Sigmoid colon (tissue), 7 donors: ENCODE measurements around the gene WDR37. TPM values are rescaled to one million over a fixed set of nuclear protein-coding genes. Genes with fewer than 3 reads are reported as not detected.

Experiments used
- DNase-seq: peaks from one replicate; pipeline ENCODE4 v3.0.0-alpha.2; 2019
- H3K27ac ChIP-seq, 4 donors: fragments of 200-600 bp; sonication (generic); one replicate each; pipeline ENCODE4 v1.5.1; 2016 to 2019; ENCODE audit warnings: mild to moderate bottlenecking in 1 of 4
- H3K27me3 ChIP-seq, 3 donors: fragments of 200-600 bp; sonication (generic); one replicate each; pipeline ENCODE4 v1.5.1; 2019; ENCODE audit warnings: mild to moderate bottlenecking in 1 of 3
- H3K36me3 ChIP-seq, 4 donors: fragments of 200-600 bp; sonication (generic); one replicate each; pipeline ENCODE4 v1.5.1; 2016 to 2019
- H3K4me1 ChIP-seq, 4 donors: fragments of 200-600 bp; sonication (generic); one replicate each; pipeline ENCODE4 v1.5.1; 2017 to 2019
- H3K4me3 ChIP-seq, 4 donors: fragments of 200-600 bp; sonication (generic); one replicate each; pipeline ENCODE4 v1.5.1; 2017 to 2019; ENCODE audit warnings: mild to moderate bottlenecking in 2 of 4, moderate library complexity in 1 of 4
- H3K9me3 ChIP-seq, 4 donors: fragments of 200-600 bp in 3 of 4; sonication (generic) in 3 of 4; one replicate each; pipeline versions ENCODE4 v1.5.1 to v1.6.1; 2013 to 2019
- EP300 ChIP-seq, 4 donors: sonication (generic); formaldehyde crosslinking; IDR thresholded peaks; one replicate each; pipeline ENCODE4 v1.6.1; 2017; ENCODE audit warnings: antibody characterized with exemption in 4 of 4
- POLR2A ChIP-seq, 2 donors: fragments of 450-650 bp; IDR thresholded peaks; one replicate each; pipeline ENCODE4 v1.6.1; 2016; ENCODE audit warnings: antibody characterized with exemption in 2 of 2, mild to moderate bottlenecking in 2 of 2, moderate library complexity in 2 of 2
- POLR2AphosphoS5 ChIP-seq, 4 donors: sonication (generic); formaldehyde crosslinking; IDR thresholded peaks; one replicate each; pipeline ENCODE4 v1.6.1; 2017; ENCODE audit warnings: antibody characterized with exemption in 4 of 4
- WGBS, 2 donors: extraction: QIAGEN DNeasy Blood & Tissue Kit; methylation state at CpG; one replicate each; pipeline ENCODE4 v1.1.7; 2013; 5-methylcytosine and 5-hydroxymethylcytosine counted together
- intact Hi-C: fragments of 100-400 bp; cut with DNase I; formaldehyde crosslinking; loops from one replicate; pipeline ENCODE4 v1.15.1; 2023
- polyA plus RNA-seq, 3 donors: library from polyadenylated mRNA; stranded (reverse); fragments of 200-250 nt; gene quantifications; one replicate each; pipeline ENCODE4 v1.2.3, GENCODE V29; 2013
- total RNA-seq, 4 donors: library from RNA; depleted of rRNA; stranded (reverse); fragments of >200 nt; gene quantifications; one replicate each; pipeline ENCODE4 v1.1.0, GENCODE V29; 2016
- TF ChIP-seq, protein P1 (sequence below), 4 experiments: fragments of 450-650 bp in 3 of 4; fragments of 200-600 bp in 1 of 4; IDR thresholded peaks; one replicate each; pipeline ENCODE4 v1.5.1; 2016 to 2019; ENCODE audit warnings: antibody characterized with exemption in 4 of 4, mild to moderate bottlenecking in 3 of 4, moderate library complexity in 2 of 4
- donor health status: healthy with polysubstance abuse.
- donor health status: Bipolar disorder and iron deficiency.
- donor health status: healthy.

Gene WDR37
- total and polyA plus RNA-seq, 7 donors = 5.4 to 25.5 (median 10.6) TPM

DNA sequence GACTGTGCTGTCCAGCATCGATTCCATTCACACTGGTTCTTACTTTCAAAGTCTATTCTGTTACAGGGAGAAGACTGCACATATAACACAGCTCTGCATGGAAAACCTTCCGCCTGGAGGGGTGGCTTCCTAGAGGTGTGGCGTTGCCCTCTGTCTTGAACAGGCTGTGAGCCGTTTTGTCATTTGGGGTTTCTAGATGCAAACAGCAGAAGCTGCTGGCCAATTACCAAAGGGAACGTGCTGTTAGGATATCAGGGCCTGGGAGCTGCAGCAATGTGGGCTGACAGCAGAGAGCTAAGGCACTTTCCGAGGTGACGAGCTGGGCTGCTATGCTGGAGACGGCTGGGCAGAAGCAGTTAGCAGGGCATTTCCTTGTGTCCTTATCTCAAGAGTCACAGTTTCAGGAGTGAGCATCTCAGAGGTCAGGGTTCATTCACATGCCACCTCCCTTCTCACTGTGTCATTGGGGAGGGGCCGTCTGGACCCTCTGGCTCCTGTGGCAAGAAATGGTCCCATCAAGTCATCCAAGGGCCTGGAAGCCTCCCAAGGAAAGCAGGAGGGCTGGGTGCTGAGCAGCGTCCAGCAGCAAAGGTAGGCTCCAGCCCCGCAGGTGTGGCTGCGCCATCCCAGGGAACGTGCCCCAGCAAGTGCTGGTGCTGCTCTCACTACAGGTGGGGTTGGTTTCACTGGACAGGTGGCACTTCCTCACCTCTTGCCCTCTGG lies 106.5 kb downstream of the WDR37 start:
- no peaks in the 10 kb centered on the region for H3K27me3 ChIP-seq
- DNase-seq = peak; percentile 48
- 74 to 79% methylated on average over 13 of the region's 13 CpGs for WGBS, 2 donors
- H3K27ac ChIP-seq = no peak overlapping the region
- no peaks in the 10 kb centered on the region for H3K4me1 ChIP-seq
- TF ChIP-seq, protein P1, sequence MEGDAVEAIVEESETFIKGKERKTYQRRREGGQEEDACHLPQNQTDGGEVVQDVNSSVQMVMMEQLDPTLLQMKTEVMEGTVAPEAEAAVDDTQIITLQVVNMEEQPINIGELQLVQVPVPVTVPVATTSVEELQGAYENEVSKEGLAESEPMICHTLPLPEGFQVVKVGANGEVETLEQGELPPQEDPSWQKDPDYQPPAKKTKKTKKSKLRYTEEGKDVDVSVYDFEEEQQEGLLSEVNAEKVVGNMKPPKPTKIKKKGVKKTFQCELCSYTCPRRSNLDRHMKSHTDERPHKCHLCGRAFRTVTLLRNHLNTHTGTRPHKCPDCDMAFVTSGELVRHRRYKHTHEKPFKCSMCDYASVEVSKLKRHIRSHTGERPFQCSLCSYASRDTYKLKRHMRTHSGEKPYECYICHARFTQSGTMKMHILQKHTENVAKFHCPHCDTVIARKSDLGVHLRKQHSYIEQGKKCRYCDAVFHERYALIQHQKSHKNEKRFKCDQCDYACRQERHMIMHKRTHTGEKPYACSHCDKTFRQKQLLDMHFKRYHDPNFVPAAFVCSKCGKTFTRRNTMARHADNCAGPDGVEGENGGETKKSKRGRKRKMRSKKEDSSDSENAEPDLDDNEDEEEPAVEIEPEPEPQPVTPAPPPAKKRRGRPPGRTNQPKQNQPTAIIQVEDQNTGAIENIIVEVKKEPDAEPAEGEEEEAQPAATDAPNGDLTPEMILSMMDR (IDR thresholded peaks at IDR 0.05) = no peak
- TF ChIP-seq EP300 (IDR thresholded peaks at IDR 0.05) (no peak), POLR2A (IDR thresholded peaks at IDR 0.05) (no peak), POLR2AphosphoS5 (IDR thresholded peaks at IDR 0.05) (no peak)
- H3K4me3 ChIP-seq = no peak overlapping the region
- intact Hi-C loops = no loop called here
- no peaks in the 10 kb centered on the region for H3K9me3 ChIP-seq
- no peaks in the 10 kb centered on the region for H3K36me3 ChIP-seq

DNA sequence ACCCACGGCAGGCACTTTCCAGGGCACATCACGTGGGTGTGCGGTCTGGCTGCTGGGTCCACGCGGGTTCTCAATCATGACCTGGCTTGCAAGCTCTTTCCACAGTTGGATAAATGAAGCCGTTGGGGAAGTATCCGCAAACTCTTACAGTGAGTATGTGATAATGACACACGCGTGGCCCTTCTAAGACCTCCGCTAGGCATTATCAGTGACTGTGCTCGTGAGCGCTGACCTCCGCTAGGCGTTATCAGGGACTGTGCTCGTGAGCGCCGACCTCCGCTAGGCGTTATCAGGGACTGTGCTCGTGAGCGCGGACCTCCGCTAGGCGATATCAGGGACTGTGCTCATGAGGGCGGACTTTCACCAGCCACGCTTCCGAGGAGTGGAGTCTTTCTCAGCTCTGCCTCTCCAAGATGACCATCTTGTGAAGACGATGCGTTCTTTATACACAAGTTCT lies 107.0 kb downstream of the WDR37 start:
- Histone ChIP-seq H3K27ac (no peak overlapping the region), H3K4me3 (no peak overlapping the region), H3K9me3 (no peaks in the 10 kb centered on the region), H3K4me1 (no peaks in the 10 kb centered on the region), H3K27me3 (no peaks in the 10 kb centered on the region), H3K36me3 (no peaks in the 10 kb centered on the region)
- intact Hi-C loops = no loop called here
- no peak for TF ChIP-seq EP300 (IDR thresholded peaks at IDR 0.05)
- TF ChIP-seq, protein P1 (IDR thresholded peaks at IDR 0.05) = no peak
- TF ChIP-seq POLR2A (IDR thresholded peaks at IDR 0.05) = no peak
- TF ChIP-seq POLR2AphosphoS5 (IDR thresholded peaks at IDR 0.05) = no peak
- 90 to 95% methylated on average over 29 of the region's 29 CpGs for WGBS, 2 donors
- DNase-seq = no peak

DNA sequence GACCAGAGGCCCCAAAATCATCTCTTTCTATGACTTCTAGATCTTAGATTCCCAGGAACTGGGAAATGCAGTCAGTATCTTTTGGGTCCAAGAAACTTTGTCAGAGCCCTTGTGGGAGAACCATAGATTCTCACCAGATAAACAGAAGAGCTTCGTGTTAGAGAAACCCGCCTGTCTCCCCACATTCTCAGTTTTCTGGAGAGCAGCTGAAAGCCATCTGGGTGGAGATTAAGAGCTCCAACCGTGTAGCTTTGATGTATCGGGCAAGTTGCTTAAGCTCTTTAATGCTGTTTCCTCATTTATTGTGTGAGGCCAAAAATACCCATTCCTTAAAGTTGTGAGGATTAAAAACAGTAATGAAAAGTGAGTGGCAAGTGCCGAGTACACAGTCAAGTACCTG lies 107.6 kb downstream of the WDR37 start:
- Histone ChIP-seq H3K36me3 (no peaks in the 10 kb centered on the region), H3K4me3 (no peak overlapping the region), H3K4me1 (no peaks in the 10 kb centered on the region), H3K27ac (no peak overlapping the region), H3K27me3 (no peaks in the 10 kb centered on the region), H3K9me3 (no peaks in the 10 kb centered on the region)
- no peak for DNase-seq
- WGBS, 2 donors = 73 to 83% methylated on average over 5 of the region's 5 CpGs
- TF ChIP-seq POLR2AphosphoS5 (IDR thresholded peaks at IDR 0.05) (no peak), POLR2A (IDR thresholded peaks at IDR 0.05) (no peak), EP300 (IDR thresholded peaks at IDR 0.05) (no peak)
- TF ChIP-seq, protein P1 (IDR thresholded peaks at IDR 0.05) = no peak
- intact Hi-C loops = no loop called here

DNA sequence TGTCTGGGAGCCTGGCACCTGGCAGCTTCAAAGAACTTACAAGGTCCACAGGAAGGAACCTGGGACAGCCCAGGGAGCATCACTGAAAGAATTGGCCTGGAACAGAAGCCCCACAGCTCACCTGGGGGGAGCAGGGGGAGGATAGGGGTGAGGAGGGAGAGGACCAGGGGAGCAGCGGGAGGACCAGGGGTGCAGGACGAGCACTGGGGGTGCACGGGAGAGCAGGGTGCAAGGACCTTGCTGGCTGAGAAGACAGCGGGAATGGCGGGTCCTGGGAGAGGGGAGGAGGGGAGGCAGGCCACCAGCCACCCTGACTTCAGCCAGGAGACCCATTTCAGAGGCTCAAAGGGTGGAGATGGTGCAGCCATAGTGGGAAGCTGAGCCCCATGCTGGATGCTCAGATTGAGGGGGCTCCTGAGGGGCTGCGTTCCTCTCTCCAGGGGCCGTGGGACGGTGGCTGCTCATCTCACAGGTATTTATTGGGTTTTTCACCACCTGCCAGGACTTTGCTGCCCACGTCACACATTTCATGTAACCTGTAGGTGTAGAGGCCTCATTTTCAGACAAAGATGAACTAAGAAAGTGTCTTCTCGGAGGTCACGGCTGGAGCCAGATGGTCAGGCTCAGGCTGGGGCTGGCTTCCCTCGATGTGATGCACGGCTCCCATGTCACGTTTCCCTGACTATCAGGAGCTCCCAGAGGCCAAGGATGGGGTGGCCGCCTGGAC lies 110.1 kb downstream of the WDR37 start:
- no peaks in the 10 kb centered on the region for H3K27me3 ChIP-seq
- H3K36me3 ChIP-seq = no peaks in the 10 kb centered on the region
- no peak for TF ChIP-seq EP300 (IDR thresholded peaks at IDR 0.05)
- TF ChIP-seq POLR2A (IDR thresholded peaks at IDR 0.05) = no peak
- no peak for TF ChIP-seq POLR2AphosphoS5 (IDR thresholded peaks at IDR 0.05)
- TF ChIP-seq, protein P1 (IDR thresholded peaks at IDR 0.05) = no peak
- H3K9me3 ChIP-seq = no peaks in the 10 kb centered on the region
- intact Hi-C loops = no loop called here
- H3K4me3 ChIP-seq = no peak overlapping the region
- 90 to 92% methylated on average over 15 of the region's 15 CpGs for WGBS, 2 donors
- H3K27ac ChIP-seq = no peak overlapping the region
- H3K4me1 ChIP-seq = no peaks in the 10 kb centered on the region
- peak; percentile 45 for DNase-seq
